GM12864 (cell line): ENCODE measurements around the gene STX16.

ENCODE experiments used
- DNase-seq: peaks from one replicate; pipeline ENCODE4 v3.0.0-alpha.2; 2011; ENCODE audit warnings: low read depth
- H3K4me3 ChIP-seq: 2 replicates; pipeline ENCODE4 v1.5.1; 2011; ENCODE audit warnings: mild to moderate bottlenecking, low read depth, low read length, control low read depth
- TF ChIP-seq, protein P1 (sequence below): IDR thresholded peaks from 2 replicates; pipeline ENCODE4 v1.5.1; 2011; ENCODE audit warnings: low read depth, mild to moderate bottlenecking, moderate library complexity, low read length, control low read depth, inconsistent platforms; ENCODE audit errors: missing control alignments

The STX16 gene

DNA sequence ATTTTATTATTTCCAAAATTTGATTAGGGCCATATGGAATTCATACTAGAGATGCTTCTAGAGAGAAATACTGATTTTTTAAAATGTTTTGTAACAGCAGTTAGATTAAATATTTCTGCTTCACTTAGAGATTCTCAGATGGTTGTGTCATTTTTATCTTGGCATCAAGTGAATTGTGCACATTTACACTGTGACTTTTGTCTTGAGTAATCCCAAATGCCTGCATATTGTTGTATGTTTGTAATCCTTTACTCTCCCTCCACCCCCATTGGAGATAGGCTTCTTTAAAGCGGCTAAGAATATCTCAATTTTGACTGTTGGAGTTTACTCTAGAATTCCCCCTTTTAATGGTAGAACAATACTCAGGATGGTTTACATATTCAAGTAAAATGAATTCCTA, 19.0 kb downstream of the STX16 start:
- TF ChIP-seq, protein P1, sequence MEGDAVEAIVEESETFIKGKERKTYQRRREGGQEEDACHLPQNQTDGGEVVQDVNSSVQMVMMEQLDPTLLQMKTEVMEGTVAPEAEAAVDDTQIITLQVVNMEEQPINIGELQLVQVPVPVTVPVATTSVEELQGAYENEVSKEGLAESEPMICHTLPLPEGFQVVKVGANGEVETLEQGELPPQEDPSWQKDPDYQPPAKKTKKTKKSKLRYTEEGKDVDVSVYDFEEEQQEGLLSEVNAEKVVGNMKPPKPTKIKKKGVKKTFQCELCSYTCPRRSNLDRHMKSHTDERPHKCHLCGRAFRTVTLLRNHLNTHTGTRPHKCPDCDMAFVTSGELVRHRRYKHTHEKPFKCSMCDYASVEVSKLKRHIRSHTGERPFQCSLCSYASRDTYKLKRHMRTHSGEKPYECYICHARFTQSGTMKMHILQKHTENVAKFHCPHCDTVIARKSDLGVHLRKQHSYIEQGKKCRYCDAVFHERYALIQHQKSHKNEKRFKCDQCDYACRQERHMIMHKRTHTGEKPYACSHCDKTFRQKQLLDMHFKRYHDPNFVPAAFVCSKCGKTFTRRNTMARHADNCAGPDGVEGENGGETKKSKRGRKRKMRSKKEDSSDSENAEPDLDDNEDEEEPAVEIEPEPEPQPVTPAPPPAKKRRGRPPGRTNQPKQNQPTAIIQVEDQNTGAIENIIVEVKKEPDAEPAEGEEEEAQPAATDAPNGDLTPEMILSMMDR = no peak
- DNase-seq = no peak
- no peak overlapping the region for H3K4me3 ChIP-seq

GRCh38 chr20:58670659-58671058, 19.6 kb downstream of the STX16 start:
- no peak overlapping the region for H3K4me3 ChIP-seq
- TF ChIP-seq, protein P1 = no peak
- no peak for DNase-seq

- DNase-seq = no peak
- TF ChIP-seq, protein P1 = no peak
- no peak overlapping the region for H3K4me3 ChIP-seq
Observed at GRCh38 chr20:58673119-58673518, 22.0 kb downstream of the STX16 start.

GRCh38 chr20:58675146-58675584, 24.1 kb downstream of the STX16 start:
- no peak for DNase-seq
- H3K4me3 ChIP-seq = no peak overlapping the region
- TF ChIP-seq, protein P1 = no peak

- DNase-seq = no peak
- no peak overlapping the region for H3K4me3 ChIP-seq
- TF ChIP-seq, protein P1 = no peak
Observed at GRCh38 chr20:58675641-58676040, 24.6 kb downstream of the STX16 start.

- no peak overlapping the region for H3K4me3 ChIP-seq
- no peak for DNase-seq
- TF ChIP-seq, protein P1 = no peak
Observed at GRCh38 chr20:58676161-58676560, 25.1 kb downstream of the STX16 start.

GRCh38 chr20:58677079-58677604, 26.1 kb downstream of the STX16 start:
- TF ChIP-seq, protein P1 = no peak
- no peak for DNase-seq

More at GRCh38 chr20:58677079-58677604, 26.1 kb downstream of the STX16 start:
- no peak overlapping the region for H3K4me3 ChIP-seq
